ENCODE results near the gene TICAM1. TPM values are rescaled to one million over a fixed set of nuclear protein-coding genes. Genes with fewer than 3 reads are reported as not detected.

The TICAM1 gene
- total and polyA plus RNA-seq, 8 donors = 1.8 to 46.9 (median 14.9) TPM

GRCh38 chr19:4877753-4878490 is 46.4 kb upstream of the TICAM1 start:
- peak; percentile 29 for TF ChIP-seq EP300 (IDR thresholded peaks at IDR 0.05)
- peak in 1 of 3 donors; percentile 12 for TF ChIP-seq POLR2AphosphoS5 (IDR thresholded peaks at IDR 0.05)
- TF ChIP-seq, protein P1, sequence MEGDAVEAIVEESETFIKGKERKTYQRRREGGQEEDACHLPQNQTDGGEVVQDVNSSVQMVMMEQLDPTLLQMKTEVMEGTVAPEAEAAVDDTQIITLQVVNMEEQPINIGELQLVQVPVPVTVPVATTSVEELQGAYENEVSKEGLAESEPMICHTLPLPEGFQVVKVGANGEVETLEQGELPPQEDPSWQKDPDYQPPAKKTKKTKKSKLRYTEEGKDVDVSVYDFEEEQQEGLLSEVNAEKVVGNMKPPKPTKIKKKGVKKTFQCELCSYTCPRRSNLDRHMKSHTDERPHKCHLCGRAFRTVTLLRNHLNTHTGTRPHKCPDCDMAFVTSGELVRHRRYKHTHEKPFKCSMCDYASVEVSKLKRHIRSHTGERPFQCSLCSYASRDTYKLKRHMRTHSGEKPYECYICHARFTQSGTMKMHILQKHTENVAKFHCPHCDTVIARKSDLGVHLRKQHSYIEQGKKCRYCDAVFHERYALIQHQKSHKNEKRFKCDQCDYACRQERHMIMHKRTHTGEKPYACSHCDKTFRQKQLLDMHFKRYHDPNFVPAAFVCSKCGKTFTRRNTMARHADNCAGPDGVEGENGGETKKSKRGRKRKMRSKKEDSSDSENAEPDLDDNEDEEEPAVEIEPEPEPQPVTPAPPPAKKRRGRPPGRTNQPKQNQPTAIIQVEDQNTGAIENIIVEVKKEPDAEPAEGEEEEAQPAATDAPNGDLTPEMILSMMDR (IDR thresholded peaks at IDR 0.05) = no peak
- TF ChIP-seq POLR2A (IDR thresholded peaks at IDR 0.05) = no peak
- no peak overlapping the region for H3K4me3 ChIP-seq
- H3K9me3 ChIP-seq = no peaks in the 10 kb centered on the region
- peaks cover 0 to 14% (median 0%) of the 10 kb centered on the region in 3 donors for H3K27me3 ChIP-seq
- H3K27ac ChIP-seq = peak overlapping the region in 3 of 5 donors; percentile 53 to 57 (median 54)
- intact Hi-C loops (cut with DNase I; ENCODE audit: low total_unique reads) = no loop called here
- WGBS, 5 donors = 36 to 59% (median 52%) methylated on average over 14 to 30 of the region's 30 CpGs
- H3K4me1 ChIP-seq = peaks cover 0 to 16% (median 10%) of the 10 kb centered on the region in 4 donors
- peak in 1 of 2 donors; percentile 31 for DNase-seq
- no peaks in the 10 kb centered on the region for H3K36me3 ChIP-seq

GRCh38 chr19:4873930-4874329 is 42.4 kb upstream of the TICAM1 start:
- Histone ChIP-seq H3K4me1 (peaks cover 0 to 32% (median 10%) of the 10 kb centered on the region in 4 donors), H3K27me3 (peaks cover 0 to 14% (median 0%) of the 10 kb centered on the region in 3 donors), H3K4me3 (no peak overlapping the region), H3K36me3 (no peaks in the 10 kb centered on the region), H3K27ac (no peak overlapping the region), H3K9me3 (no peaks in the 10 kb centered on the region)
- intact Hi-C loops (cut with DNase I; ENCODE audit: low total_unique reads) = loop anchor here (5.0 kb wide), 2 partner anchors 38 to 158 kb away; no protein-coding TSS in a partner anchor
- WGBS, 5 donors = 82 to 91% (median 87%) methylated on average over 3 of the region's 3 CpGs
- TF ChIP-seq POLR2A (IDR thresholded peaks at IDR 0.05) (no peak), EP300 (IDR thresholded peaks at IDR 0.05) (no peak), POLR2AphosphoS5 (IDR thresholded peaks at IDR 0.05) (no peak)
- TF ChIP-seq, protein P1 (IDR thresholded peaks at IDR 0.05) = no peak
- DNase-seq = no peak

GRCh38 chr19:4871711-4872110 is 40.2 kb upstream of the TICAM1 start:
- H3K27ac ChIP-seq = no peak overlapping the region
- intact Hi-C loops (cut with DNase I; ENCODE audit: low total_unique reads) = loop anchor here (5.0 kb wide), 2 partner anchors 41 to 161 kb away; no protein-coding TSS in a partner anchor
- WGBS, 5 donors = 52 to 83% (median 70%) methylated on average over 6 of the region's 6 CpGs
- H3K36me3 ChIP-seq = no peaks in the 10 kb centered on the region
- DNase-seq = no peak
- peaks cover 2 to 26% (median 7%) of the 10 kb centered on the region in 4 donors for H3K4me1 ChIP-seq
- TF ChIP-seq POLR2A (IDR thresholded peaks at IDR 0.05) = no peak
- no peak for TF ChIP-seq POLR2AphosphoS5 (IDR thresholded peaks at IDR 0.05)
- no peak for TF ChIP-seq EP300 (IDR thresholded peaks at IDR 0.05)
- TF ChIP-seq, protein P1 (IDR thresholded peaks at IDR 0.05) = no peak
- H3K9me3 ChIP-seq = no peaks in the 10 kb centered on the region
- no peak overlapping the region for H3K4me3 ChIP-seq
- no peaks in the 10 kb centered on the region for H3K27me3 ChIP-seq

GRCh38 chr19:4870025-4870700 is 38.7 kb upstream of the TICAM1 start:
- 72 to 80% (median 74%) methylated on average over 10 of the region's 10 CpGs for WGBS, 5 donors

More at GRCh38 chr19:4870025-4870700, 38.7 kb upstream of the TICAM1 start:
- no peaks in the 10 kb centered on the region for H3K9me3 ChIP-seq
- peak; percentile 42 to 54 for DNase-seq
- peak overlapping the region in 1 of 5 donors; percentile 46 for H3K27ac ChIP-seq
- intact Hi-C loops (cut with DNase I; ENCODE audit: low total_unique reads) = loop anchor here (5.0 kb wide), 2 partner anchors 42 to 162 kb away; no protein-coding TSS in a partner anchor
- no peaks in the 10 kb centered on the region for H3K27me3 ChIP-seq
- TF ChIP-seq POLR2A (IDR thresholded peaks at IDR 0.05) (no peak), POLR2AphosphoS5 (IDR thresholded peaks at IDR 0.05) (peak in 1 of 3 donors; percentile 34), EP300 (IDR thresholded peaks at IDR 0.05) (no peak)
- TF ChIP-seq, protein P1 (IDR thresholded peaks at IDR 0.05) = no peak
- H3K36me3 ChIP-seq = no peaks in the 10 kb centered on the region
- H3K4me1 ChIP-seq = peaks cover 6 to 40% (median 17%) of the 10 kb centered on the region in 4 donors
- H3K4me3 ChIP-seq = no peak overlapping the region

Measured in stomach (tissue), 9 donors.